OCI-LY3 (cell line): ENCODE results near the gene YWHAQ.

Experiments
- CTCF ChIP-seq: fragments of 200-600, 300-600 bp; sonication (generic); IDR thresholded peaks from 2 replicates; pipeline ENCODE4 v1.5.1; 2014; ENCODE audit warnings: antibody characterized with exemption, low read length, low read depth
- EZH2phosphoT487 ChIP-seq: fragments of 200-600 bp; shearing (Covaris generic); IDR thresholded peaks from 2 replicates; pipeline ENCODE4 v1.6.1; 2018; ENCODE audit warnings: antibody characterized with exemption, mixed run types, low read depth

DNA sequence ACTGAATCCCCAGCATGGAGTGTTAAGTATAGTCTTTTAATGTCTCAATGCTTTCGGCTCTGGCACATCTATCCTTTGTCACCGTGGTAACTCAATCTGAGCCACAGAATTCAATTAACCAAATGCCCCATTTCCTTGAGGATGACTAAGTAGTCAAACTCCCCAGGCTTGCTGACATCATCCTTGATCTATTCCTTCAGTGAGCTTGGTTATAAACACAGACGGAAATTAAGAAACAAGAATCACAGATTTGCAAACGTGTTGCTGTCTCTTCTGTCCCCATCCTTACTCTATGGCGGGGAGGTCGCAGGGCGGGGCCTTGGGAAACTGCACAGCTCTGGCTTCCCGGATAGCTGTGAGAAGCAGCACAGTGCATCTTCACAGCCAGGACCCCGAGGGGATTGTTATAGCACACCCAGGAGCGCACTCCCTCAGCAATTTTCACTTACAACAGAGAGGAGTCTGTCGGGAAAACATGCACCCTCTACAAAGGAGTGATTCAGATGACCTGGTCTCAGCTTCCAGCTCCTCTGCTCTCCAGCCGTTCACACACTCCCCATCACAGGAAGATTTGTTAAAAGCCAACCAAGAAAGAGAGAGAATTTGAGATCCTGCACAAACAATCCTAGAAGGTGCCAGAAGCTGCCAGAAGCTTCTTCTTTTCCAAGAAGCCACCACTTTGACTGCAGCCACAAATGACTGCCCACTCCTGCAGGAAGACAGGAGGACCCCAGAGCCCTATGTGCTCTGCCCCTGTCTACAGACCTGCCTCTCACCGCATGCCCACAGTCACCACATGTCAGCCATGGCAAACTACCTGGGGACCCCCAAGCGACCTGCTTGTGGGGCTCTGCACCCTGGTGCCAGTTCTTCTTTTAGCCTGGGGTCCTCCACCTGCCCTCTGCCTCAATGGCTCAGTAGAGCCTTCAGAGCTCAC is 44.9 kb upstream of the YWHAQ start:
- TF ChIP-seq CTCF: no peak
- no peak for TF ChIP-seq EZH2phosphoT487
